GM10266 (cell line): ENCODE data around the gene ANGPTL7.

Experiments used
- DNase-seq: peaks from one replicate; pipeline ENCODE4 v3.0.0; 2012; ENCODE audit errors: extremely low spot score
- CTCF ChIP-seq: IDR thresholded peaks from 2 replicates; pipeline ENCODE4 v1.5.1; 2012; ENCODE audit warnings: mild to moderate bottlenecking, low read depth; ENCODE audit not compliant: control insufficient read depth, insufficient read depth; ENCODE audit errors: missing control alignments

The ANGPTL7 gene

GRCh38 chr1:11207898-11208611, 18.9 kb downstream of the ANGPTL7 start:
- DNase-seq = no peak
- no peak for TF ChIP-seq CTCF

- no peak for DNase-seq
- TF ChIP-seq CTCF = no peak
Observed at GRCh38 chr1:11211461-11211860, 22.3 kb downstream of the ANGPTL7 start.

- no peak for DNase-seq
- no peak for TF ChIP-seq CTCF
Observed at GRCh38 chr1:11211925-11212587, 22.9 kb downstream of the ANGPTL7 start.

- DNase-seq = no peak
Observed at GRCh38 chr1:11214698-11215380, 25.7 kb downstream of the ANGPTL7 start.

GRCh38 chr1:11215381-11216005, 26.3 kb downstream of the ANGPTL7 start:
- DNase-seq = no peak
- no peak for TF ChIP-seq CTCF

More at GRCh38 chr1:11214698-11215380, 25.7 kb downstream of the ANGPTL7 start:
- no peak for TF ChIP-seq CTCF

GRCh38 chr1:11216074-11216473, 26.9 kb downstream of the ANGPTL7 start:
- no peak for DNase-seq

More at GRCh38 chr1:11216074-11216473, 26.9 kb downstream of the ANGPTL7 start:
- no peak for TF ChIP-seq CTCF
